Ishikawa (cell line): Measurements from ENCODE around the gene TET3.

Source experiments
- EGR1 ChIP-seq: IDR thresholded peaks from 2 replicates; pipeline ENCODE4 v1.6.1; 2012
- TCF12 ChIP-seq: IDR thresholded peaks from 2 replicates; pipeline ENCODE4 v1.6.1; 2012; ENCODE audit warnings: low read depth

DNA sequence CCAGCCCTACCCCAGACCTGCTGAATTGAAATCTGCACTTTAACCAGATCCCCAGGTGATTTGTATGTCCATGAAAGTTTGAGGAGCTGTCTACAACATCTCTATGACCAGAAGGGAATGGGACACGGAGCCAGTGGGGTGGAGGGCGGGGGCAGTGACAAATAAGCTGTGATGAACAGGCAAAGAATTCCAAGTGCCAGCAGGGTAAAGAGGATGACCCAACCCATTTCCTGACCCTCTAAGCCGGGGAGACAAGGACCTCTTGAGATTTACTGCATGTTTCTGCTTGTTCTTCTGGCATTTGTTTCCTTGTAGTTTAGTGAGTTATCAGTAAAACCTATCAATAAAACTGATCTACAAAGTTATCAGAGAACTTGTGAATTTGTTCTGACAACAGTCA is 8.7 kb downstream of the TET3 start:
- TF ChIP-seq EGR1 (no peak), TCF12 (no peak)
